HL-60 (cell line): ENCODE results near the gene RDX.

Experiments used
- DNase-seq, 2 experiments: peaks; one replicate each; pipeline ENCODE4 v3.0.0-alpha.2; 2010 to 2020; ENCODE audit warnings: low read depth in 1 of 2, low spot score in 1 of 2
- H3K27ac ChIP-seq: fragments of 250-450 bp; sonication (Bioruptor Pico); replicated peaks from 2 replicates; pipeline ENCODE4 v1.5.1; 2020; ENCODE audit warnings: mild to moderate bottlenecking, moderate library complexity
- H3K27me3 ChIP-seq: fragments of 250-450 bp; sonication (Bioruptor Pico); 2 replicates; pipeline ENCODE4 v1.5.1; 2021; ENCODE audit warnings: mild to moderate bottlenecking, moderate library complexity; ENCODE audit not compliant: insufficient read depth, poor library complexity, severe bottlenecking
- H3K4me3 ChIP-seq: replicated peaks from 2 replicates; pipeline ENCODE4 v1.5.1; 2011; ENCODE audit warnings: mild to moderate bottlenecking, control low read depth, low read length; ENCODE audit not compliant: insufficient read depth
- CTCF ChIP-seq: IDR thresholded peaks from one replicate; pipeline ENCODE4 v1.5.1; 2011; ENCODE audit warnings: low read length, control low read depth, inconsistent platforms; ENCODE audit not compliant: insufficient read depth
- GABPA ChIP-seq: IDR thresholded peaks from 2 replicates; pipeline ENCODE4 v1.6.1; 2012; ENCODE audit warnings: low read depth
- POLR2AphosphoS5 ChIP-seq: IDR thresholded peaks from 2 replicates; pipeline ENCODE4 v1.6.1; 2012; ENCODE audit warnings: low read depth
- REST ChIP-seq: IDR thresholded peaks from 2 replicates; pipeline ENCODE4 v1.6.1; 2012; ENCODE audit warnings: low read depth; ENCODE audit not compliant: insufficient replicate concordance
- SPI1 ChIP-seq: IDR thresholded peaks from 2 replicates; pipeline ENCODE4 v1.6.1; 2012; ENCODE audit warnings: low read depth, mild to moderate bottlenecking, borderline replicate concordance

Gene RDX

GRCh38 chr11:110148775-110149744 is 147.4 kb downstream of the RDX start:
- no peak for DNase-seq
- no peaks in the 10 kb centered on the region for H3K27me3 ChIP-seq
- no peak for TF ChIP-seq CTCF
- no peak for TF ChIP-seq REST
- no peak for TF ChIP-seq GABPA
- TF ChIP-seq POLR2AphosphoS5: no peak
- TF ChIP-seq SPI1: no peak
- H3K27ac ChIP-seq: no peak overlapping the region
- H3K4me3 ChIP-seq: no peak overlapping the region

- no peak for TF ChIP-seq CTCF
- TF ChIP-seq GABPA: no peak
- no peak for TF ChIP-seq SPI1
- no peak for TF ChIP-seq POLR2AphosphoS5
- TF ChIP-seq REST: no peak
- Histone ChIP-seq H3K27me3 (no peaks in the 10 kb centered on the region), H3K4me3 (no peak overlapping the region), H3K27ac (no peak overlapping the region)
- DNase-seq: no peak
Observed at GRCh38 chr11:110147962-110148709, 148.3 kb downstream of the RDX start.

- TF ChIP-seq POLR2AphosphoS5 (no peak), SPI1 (no peak), GABPA (no peak), REST (no peak), CTCF (no peak)
- no peak for DNase-seq
- no peak overlapping the region for H3K27ac ChIP-seq
- H3K27me3 ChIP-seq: no peaks in the 10 kb centered on the region
- no peak overlapping the region for H3K4me3 ChIP-seq
Observed at GRCh38 chr11:110141812-110142211, 154.6 kb downstream of the RDX start.
